Measurements from ENCODE around the gene PCDH9.

Gene PCDH9

GRCh38 chr13:67077132-67077531 is 153.0 kb downstream of the PCDH9 start:
- no peak for DNase-seq

- DNase-seq, result no peak
Measured at GRCh38 chr13:67076378-67076777, 153.8 kb downstream of the PCDH9 start.

GRCh38 chr13:67075239-67075638 is 154.9 kb downstream of the PCDH9 start:
- DNase-seq, result no peak

- DNase-seq, result no peak
Measured at GRCh38 chr13:67071918-67072598, 158.1 kb downstream of the PCDH9 start.

GRCh38 chr13:67070306-67070705 is 159.8 kb downstream of the PCDH9 start:
- DNase-seq, result no peak

- DNase-seq, result no peak
Measured at GRCh38 chr13:67069117-67069767, 160.9 kb downstream of the PCDH9 start.

GRCh38 chr13:67064920-67065319 is 165.2 kb downstream of the PCDH9 start:
- DNase-seq, result no peak

- no peak for DNase-seq
Measured at GRCh38 chr13:67063036-67063435, 167.1 kb downstream of the PCDH9 start.

- no peak for DNase-seq
Measured at GRCh38 chr13:67062160-67062559, 168.0 kb downstream of the PCDH9 start.

GRCh38 chr13:67061750-67062149 is 168.4 kb downstream of the PCDH9 start:
- DNase-seq, result no peak

GRCh38 chr13:67052550-67053490 is 177.3 kb downstream of the PCDH9 start:
- no peak for DNase-seq

- no peak for DNase-seq
Measured at GRCh38 chr13:67049744-67050143, 180.4 kb downstream of the PCDH9 start.

- DNase-seq, result no peak
Measured at GRCh38 chr13:67048821-67049150, 181.3 kb downstream of the PCDH9 start.

GRCh38 chr13:67048084-67048820 is 181.9 kb downstream of the PCDH9 start:
- no peak for DNase-seq

GRCh38 chr13:67045357-67045756 is 184.8 kb downstream of the PCDH9 start:
- DNase-seq, result no peak

- no peak for DNase-seq
Measured at GRCh38 chr13:67043901-67044300, 186.2 kb downstream of the PCDH9 start.

GRCh38 chr13:67042556-67042955 is 187.6 kb downstream of the PCDH9 start:
- DNase-seq, result no peak

- DNase-seq, result no peak
Measured at GRCh38 chr13:67036699-67037457, 193.3 kb downstream of the PCDH9 start.

- no peak for DNase-seq
Measured at GRCh38 chr13:67033170-67033569, 197.0 kb downstream of the PCDH9 start.

- DNase-seq, result no peak
Measured at GRCh38 chr13:67023130-67023876, 206.8 kb downstream of the PCDH9 start.

GRCh38 chr13:67018775-67019174 is 211.4 kb downstream of the PCDH9 start:
- no peak for DNase-seq

All from CD4-positive, alpha-beta T cell treated with Interleukin-6 for 4 hours (primary cell).